ENCODE data around the gene LAMA4.

Gene LAMA4

DNA sequence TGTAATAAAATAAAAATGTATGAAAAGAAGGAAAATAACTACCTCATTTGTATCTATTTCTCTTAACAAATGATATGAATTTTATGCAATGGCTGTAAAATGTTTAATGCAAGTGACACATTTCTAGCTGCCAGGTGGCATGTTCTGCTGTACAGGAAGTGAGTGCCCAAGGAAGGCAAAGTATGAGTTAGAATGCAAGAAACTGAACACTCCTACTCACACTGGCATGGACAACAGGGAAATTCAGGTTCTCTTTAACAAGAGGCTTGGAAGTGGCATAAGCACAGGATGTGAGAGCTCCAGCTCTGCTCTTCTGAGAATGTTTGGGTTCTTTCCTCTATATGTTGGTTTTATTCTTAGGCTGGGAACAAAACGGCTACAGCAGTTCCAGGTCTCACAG lies 20.4 kb upstream of the LAMA4 start:
- no peaks in the 10 kb centered on the region for H3K27me3 ChIP-seq (ENCODE audit: control insufficient read depth in 1 of 2, insufficient read depth in 2 of 2, low read length in 2 of 2)
- no peaks in the 10 kb centered on the region for H3K9me3 ChIP-seq (ENCODE audit: control insufficient read depth in 2 of 2, low read length in 2 of 2)
- H3K36me3 ChIP-seq (ENCODE audit: control insufficient read depth in 2 of 2, insufficient read depth in 2 of 2, low read length in 2 of 2) = no peaks in the 10 kb centered on the region
- no peak overlapping the region for H3K27ac ChIP-seq (ENCODE audit: low read length)
- no peak overlapping the region for H3K4me3 ChIP-seq (ENCODE audit: low read length in 2 of 2)
- no peak overlapping the region for H3K9ac ChIP-seq (ENCODE audit: low read length in 2 of 2)
- peaks cover 19% of the 10 kb centered on the region for H3K4me1 ChIP-seq (ENCODE audit: control insufficient read depth, insufficient read depth, low read length)

DNA sequence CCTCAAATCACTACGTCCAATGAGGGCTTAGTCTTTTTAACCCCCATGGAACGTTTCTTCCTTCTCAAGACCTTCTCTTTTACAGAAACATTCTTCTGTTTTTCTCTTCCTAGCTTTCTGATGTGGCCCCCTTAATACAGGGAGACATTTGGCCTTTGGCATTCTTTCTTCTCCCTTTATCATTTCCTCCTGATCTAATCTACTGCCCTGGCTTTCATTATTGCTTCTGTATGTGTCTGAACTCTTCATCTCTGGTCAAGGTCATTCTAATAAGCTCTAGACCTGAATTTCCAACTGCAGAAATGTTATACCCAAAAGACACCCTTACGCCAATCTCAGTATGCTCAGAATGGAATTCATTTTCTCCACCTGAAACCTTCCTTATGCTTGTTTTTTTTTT lies 18.4 kb upstream of the LAMA4 start:
- Histone ChIP-seq H3K27me3 (ENCODE audit: control insufficient read depth in 1 of 2, insufficient read depth in 2 of 2, low read length in 2 of 2) (no peaks in the 10 kb centered on the region), H3K27ac (ENCODE audit: low read length) (no peak overlapping the region)

DNA sequence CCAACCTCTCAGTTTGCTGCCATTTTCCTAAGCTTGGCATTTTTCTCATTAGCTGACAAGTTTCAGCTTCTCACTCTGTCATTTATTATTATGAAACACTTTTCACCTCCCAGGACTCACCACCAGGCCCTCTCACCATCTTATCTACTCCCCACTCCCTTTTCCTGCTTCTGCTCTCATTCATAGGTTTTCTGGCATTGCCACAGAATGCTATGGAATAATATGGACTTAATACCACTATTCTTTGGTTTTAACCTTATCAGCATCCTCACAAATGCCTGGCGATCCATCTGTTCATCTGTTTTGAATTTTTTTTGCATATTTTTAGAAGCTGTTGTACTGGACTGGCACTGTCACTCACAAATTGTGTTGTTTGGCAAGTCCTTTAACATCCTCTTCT lies 16.4 kb upstream of the LAMA4 start:
- H3K27ac ChIP-seq (ENCODE audit: low read length) = no peak overlapping the region
- no peaks in the 10 kb centered on the region for H3K27me3 ChIP-seq (ENCODE audit: control insufficient read depth in 1 of 2, insufficient read depth in 2 of 2, low read length in 2 of 2)
- H3K4me1 ChIP-seq (ENCODE audit: control insufficient read depth, insufficient read depth, low read length) = peaks cover 20% of the 10 kb centered on the region
- H3K36me3 ChIP-seq (ENCODE audit: control insufficient read depth in 2 of 2, insufficient read depth in 2 of 2, low read length in 2 of 2) = no peaks in the 10 kb centered on the region
- H3K9ac ChIP-seq (ENCODE audit: low read length in 2 of 2) = no peak overlapping the region
- H3K9me3 ChIP-seq (ENCODE audit: control insufficient read depth in 2 of 2, low read length in 2 of 2) = no peaks in the 10 kb centered on the region
- no peak overlapping the region for H3K4me3 ChIP-seq (ENCODE audit: low read length in 2 of 2)

More for the DNA sequence above, 18.4 kb upstream of the LAMA4 start:
- no peaks in the 10 kb centered on the region for H3K9me3 ChIP-seq (ENCODE audit: control insufficient read depth in 2 of 2, low read length in 2 of 2)
- no peaks in the 10 kb centered on the region for H3K36me3 ChIP-seq (ENCODE audit: control insufficient read depth in 2 of 2, insufficient read depth in 2 of 2, low read length in 2 of 2)
- no peak overlapping the region for H3K9ac ChIP-seq (ENCODE audit: low read length in 2 of 2)
- no peak overlapping the region for H3K4me3 ChIP-seq (ENCODE audit: low read length in 2 of 2)
- peaks cover 20% of the 10 kb centered on the region for H3K4me1 ChIP-seq (ENCODE audit: control insufficient read depth, insufficient read depth, low read length)

DNA sequence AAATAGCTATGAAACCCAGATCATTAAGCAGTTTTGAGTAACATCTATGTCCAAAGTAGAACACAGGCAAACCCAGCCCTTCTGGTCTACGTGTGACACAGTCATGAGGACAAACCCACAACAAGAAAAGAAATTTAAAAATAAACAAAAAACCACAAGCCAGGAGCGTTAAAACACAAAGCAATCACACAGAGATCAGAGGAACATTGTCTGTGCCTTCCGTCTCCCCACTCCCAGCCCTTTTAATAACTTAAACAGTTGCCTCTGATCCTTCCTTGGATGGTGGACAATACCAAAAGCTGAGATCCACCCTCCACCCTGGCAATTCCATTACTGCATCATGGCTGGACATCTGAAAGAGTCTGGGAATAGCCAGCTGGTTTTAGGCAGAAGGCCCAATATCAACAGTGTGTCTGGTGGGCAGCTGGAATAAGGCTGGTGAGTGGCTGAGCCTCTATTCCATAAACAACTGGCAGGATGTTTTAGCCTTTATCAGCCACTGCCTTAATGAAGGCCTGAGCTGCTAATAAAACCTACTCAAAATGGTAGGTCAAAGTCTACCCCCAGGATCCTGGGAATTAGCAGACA lies 15.7 kb upstream of the LAMA4 start:
- Histone ChIP-seq H3K27me3 (ENCODE audit: control insufficient read depth in 1 of 2, insufficient read depth in 2 of 2, low read length in 2 of 2) (no peaks in the 10 kb centered on the region), H3K9me3 (ENCODE audit: control insufficient read depth in 2 of 2, low read length in 2 of 2) (no peaks in the 10 kb centered on the region), H3K36me3 (ENCODE audit: control insufficient read depth in 2 of 2, insufficient read depth in 2 of 2, low read length in 2 of 2) (no peaks in the 10 kb centered on the region), H3K4me1 (ENCODE audit: control insufficient read depth, insufficient read depth, low read length) (peaks cover 20% of the 10 kb centered on the region), H3K4me3 (ENCODE audit: low read length in 2 of 2) (no peak overlapping the region), H3K9ac (ENCODE audit: low read length in 2 of 2) (no peak overlapping the region), H3K27ac (ENCODE audit: low read length) (no peak overlapping the region)

DNA sequence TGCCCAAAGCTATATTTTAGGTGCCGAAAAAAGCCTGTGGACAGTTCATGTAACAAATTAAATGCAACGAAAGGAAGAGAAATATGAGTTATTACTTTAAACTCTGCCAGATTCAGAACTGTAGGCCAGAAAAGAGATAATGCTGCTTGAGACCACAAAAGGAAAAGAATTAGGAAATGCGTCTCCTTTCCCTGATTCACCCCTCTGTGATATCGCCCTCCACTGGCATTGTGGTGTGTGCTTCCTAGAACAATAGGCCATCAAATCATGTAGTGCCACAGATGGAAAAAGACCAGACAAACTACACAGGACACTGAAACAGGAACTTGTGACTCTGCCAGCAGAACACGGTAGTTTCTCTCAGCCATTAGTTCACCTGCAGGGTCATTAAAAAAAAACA lies 14.7 kb upstream of the LAMA4 start:
- Histone ChIP-seq H3K27ac (ENCODE audit: low read length) (peak overlapping the region; percentile 87), H3K9me3 (ENCODE audit: control insufficient read depth in 2 of 2, low read length in 2 of 2) (no peaks in the 10 kb centered on the region), H3K4me1 (ENCODE audit: control insufficient read depth, insufficient read depth, low read length) (peaks cover 20% of the 10 kb centered on the region), H3K36me3 (ENCODE audit: control insufficient read depth in 2 of 2, insufficient read depth in 2 of 2, low read length in 2 of 2) (no peaks in the 10 kb centered on the region), H3K9ac (ENCODE audit: low read length in 2 of 2) (peak overlapping the region in 1 of 2 donors; percentile 19), H3K4me3 (ENCODE audit: low read length in 2 of 2) (peak overlapping the region; percentile 23 to 35), H3K27me3 (ENCODE audit: control insufficient read depth in 1 of 2, insufficient read depth in 2 of 2, low read length in 2 of 2) (no peaks in the 10 kb centered on the region)

- no peaks in the 10 kb centered on the region for H3K9me3 ChIP-seq (ENCODE audit: control insufficient read depth in 2 of 2, low read length in 2 of 2)
- peaks cover 20% of the 10 kb centered on the region for H3K4me1 ChIP-seq (ENCODE audit: control insufficient read depth, insufficient read depth, low read length)
- no peaks in the 10 kb centered on the region for H3K36me3 ChIP-seq (ENCODE audit: control insufficient read depth in 2 of 2, insufficient read depth in 2 of 2, low read length in 2 of 2)
- H3K27ac ChIP-seq (ENCODE audit: low read length) = peak overlapping the region; percentile 87
- peak overlapping the region; percentile 23 to 35 for H3K4me3 ChIP-seq (ENCODE audit: low read length in 2 of 2)
- no peaks in the 10 kb centered on the region for H3K27me3 ChIP-seq (ENCODE audit: control insufficient read depth in 1 of 2, insufficient read depth in 2 of 2, low read length in 2 of 2)
- peak overlapping the region; percentile 19 to 55 for H3K9ac ChIP-seq (ENCODE audit: low read length in 2 of 2)
Observed at GRCh38 chr6:112268654-112269053, 14.3 kb upstream of the LAMA4 start.

DNA sequence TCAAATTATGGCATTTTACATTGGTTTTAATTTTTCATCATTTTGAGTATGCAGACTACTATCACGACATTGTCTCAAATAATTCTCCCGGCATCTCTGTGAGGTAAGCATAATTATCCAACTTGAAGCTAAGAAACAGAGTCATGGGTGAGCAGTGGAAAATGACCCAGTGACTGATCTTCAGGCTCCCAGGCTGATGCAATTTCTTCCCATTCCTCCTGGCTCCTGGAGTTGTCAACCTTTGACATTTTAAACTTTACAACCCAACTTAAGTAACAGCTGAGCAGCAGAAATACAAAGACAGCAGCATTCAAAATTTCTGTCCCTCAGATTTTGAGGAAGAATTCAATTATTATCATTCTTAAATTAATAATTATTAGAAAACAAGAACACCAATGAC lies 13.7 kb upstream of the LAMA4 start:
- no peaks in the 10 kb centered on the region for H3K27me3 ChIP-seq (ENCODE audit: control insufficient read depth in 1 of 2, insufficient read depth in 2 of 2, low read length in 2 of 2)
- no peak overlapping the region for H3K4me3 ChIP-seq (ENCODE audit: low read length in 2 of 2)
- H3K9ac ChIP-seq (ENCODE audit: low read length in 2 of 2) = no peak overlapping the region
- peak overlapping the region; percentile 87 for H3K27ac ChIP-seq (ENCODE audit: low read length)
- no peaks in the 10 kb centered on the region for H3K9me3 ChIP-seq (ENCODE audit: control insufficient read depth in 2 of 2, low read length in 2 of 2)
- H3K4me1 ChIP-seq (ENCODE audit: control insufficient read depth, insufficient read depth, low read length) = peaks cover 20% of the 10 kb centered on the region
- no peaks in the 10 kb centered on the region for H3K36me3 ChIP-seq (ENCODE audit: control insufficient read depth in 2 of 2, insufficient read depth in 2 of 2, low read length in 2 of 2)

DNA sequence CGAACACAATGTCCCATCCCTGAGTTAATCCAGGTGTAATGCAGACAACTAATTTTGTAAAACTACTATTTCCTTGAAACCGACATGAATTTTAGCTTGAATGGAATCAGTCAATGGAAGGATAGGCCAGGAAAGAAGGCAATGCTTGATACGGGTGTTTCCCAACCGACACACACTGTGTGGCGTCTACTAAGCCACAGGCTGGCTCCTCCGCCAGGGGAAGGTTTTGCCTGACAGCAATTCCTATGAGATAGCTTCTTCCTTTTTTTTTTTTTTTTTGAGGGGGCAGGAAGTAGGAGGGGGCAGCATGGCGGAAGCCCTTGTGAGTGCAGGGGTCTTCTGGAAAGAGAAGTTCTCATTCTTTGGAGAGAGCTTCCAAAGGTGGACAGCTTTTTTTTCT lies 12.0 kb upstream of the LAMA4 start:
- Histone ChIP-seq H3K9ac (ENCODE audit: low read length in 2 of 2) (no peak overlapping the region), H3K36me3 (ENCODE audit: control insufficient read depth in 2 of 2, insufficient read depth in 2 of 2, low read length in 2 of 2) (no peaks in the 10 kb centered on the region), H3K4me3 (ENCODE audit: low read length in 2 of 2) (no peak overlapping the region), H3K27me3 (ENCODE audit: control insufficient read depth in 1 of 2, insufficient read depth in 2 of 2, low read length in 2 of 2) (no peaks in the 10 kb centered on the region), H3K27ac (ENCODE audit: low read length) (no peak overlapping the region), H3K9me3 (ENCODE audit: control insufficient read depth in 2 of 2, low read length in 2 of 2) (no peaks in the 10 kb centered on the region), H3K4me1 (ENCODE audit: control insufficient read depth, insufficient read depth, low read length) (peaks cover 20% of the 10 kb centered on the region)

GRCh38 chr6:112259337-112259675 lies 4.9 kb upstream of the LAMA4 start:
- no peak overlapping the region for H3K4me3 ChIP-seq (ENCODE audit: low read length in 2 of 2)
- H3K9ac ChIP-seq (ENCODE audit: low read length in 2 of 2) = no peak overlapping the region
- peaks cover 9% of the 10 kb centered on the region for H3K4me1 ChIP-seq (ENCODE audit: control insufficient read depth, insufficient read depth, low read length)
- no peak overlapping the region for H3K27ac ChIP-seq (ENCODE audit: low read length)
- H3K36me3 ChIP-seq (ENCODE audit: control insufficient read depth in 2 of 2, insufficient read depth in 2 of 2, low read length in 2 of 2) = no peaks in the 10 kb centered on the region
- H3K9me3 ChIP-seq (ENCODE audit: control insufficient read depth in 2 of 2, low read length in 2 of 2) = no peaks in the 10 kb centered on the region
- no peaks in the 10 kb centered on the region for H3K27me3 ChIP-seq (ENCODE audit: control insufficient read depth in 1 of 2, insufficient read depth in 2 of 2, low read length in 2 of 2)

DNA sequence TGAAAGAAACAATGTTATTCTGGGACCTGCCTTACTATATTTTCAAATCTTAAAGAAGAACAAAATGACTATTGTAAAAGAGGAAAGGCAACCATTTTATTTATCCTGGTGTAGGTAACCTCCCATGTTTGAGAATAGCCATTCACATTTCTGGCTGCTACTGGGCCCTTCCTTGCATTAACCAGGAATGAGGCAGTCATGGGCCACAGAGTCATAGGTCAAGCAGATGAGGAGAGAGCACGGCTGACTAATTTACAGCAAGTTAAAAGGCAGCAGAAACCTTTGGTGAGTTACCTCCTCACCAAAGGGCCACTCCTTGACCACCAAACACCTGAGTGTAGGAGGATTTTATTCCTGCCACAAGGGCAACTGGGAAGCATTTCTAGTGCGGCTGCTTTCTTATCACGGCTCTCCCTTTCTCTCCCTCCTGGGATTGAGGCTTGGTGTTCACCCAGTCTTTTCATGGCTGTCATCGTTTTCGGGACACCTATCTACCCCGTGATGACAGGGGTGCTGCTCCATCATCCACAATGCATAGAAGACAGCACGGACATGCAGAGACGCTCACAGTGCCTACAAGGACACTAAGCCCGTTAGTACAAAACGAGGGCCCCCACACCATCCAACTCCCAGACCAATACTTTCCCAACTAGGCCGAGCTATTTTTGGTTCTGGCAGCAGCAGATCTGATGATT lies 4.4 kb upstream of the LAMA4 start:
- Histone ChIP-seq H3K27ac (ENCODE audit: low read length) (no peak overlapping the region), H3K9me3 (ENCODE audit: control insufficient read depth in 2 of 2, low read length in 2 of 2) (no peaks in the 10 kb centered on the region), H3K36me3 (ENCODE audit: control insufficient read depth in 2 of 2, insufficient read depth in 2 of 2, low read length in 2 of 2) (no peaks in the 10 kb centered on the region), H3K27me3 (ENCODE audit: control insufficient read depth in 1 of 2, insufficient read depth in 2 of 2, low read length in 2 of 2) (no peaks in the 10 kb centered on the region), H3K4me1 (ENCODE audit: control insufficient read depth, insufficient read depth, low read length) (peaks cover 10% of the 10 kb centered on the region), H3K9ac (ENCODE audit: low read length in 2 of 2) (no peak overlapping the region), H3K4me3 (ENCODE audit: low read length in 2 of 2) (no peak overlapping the region)

DNA sequence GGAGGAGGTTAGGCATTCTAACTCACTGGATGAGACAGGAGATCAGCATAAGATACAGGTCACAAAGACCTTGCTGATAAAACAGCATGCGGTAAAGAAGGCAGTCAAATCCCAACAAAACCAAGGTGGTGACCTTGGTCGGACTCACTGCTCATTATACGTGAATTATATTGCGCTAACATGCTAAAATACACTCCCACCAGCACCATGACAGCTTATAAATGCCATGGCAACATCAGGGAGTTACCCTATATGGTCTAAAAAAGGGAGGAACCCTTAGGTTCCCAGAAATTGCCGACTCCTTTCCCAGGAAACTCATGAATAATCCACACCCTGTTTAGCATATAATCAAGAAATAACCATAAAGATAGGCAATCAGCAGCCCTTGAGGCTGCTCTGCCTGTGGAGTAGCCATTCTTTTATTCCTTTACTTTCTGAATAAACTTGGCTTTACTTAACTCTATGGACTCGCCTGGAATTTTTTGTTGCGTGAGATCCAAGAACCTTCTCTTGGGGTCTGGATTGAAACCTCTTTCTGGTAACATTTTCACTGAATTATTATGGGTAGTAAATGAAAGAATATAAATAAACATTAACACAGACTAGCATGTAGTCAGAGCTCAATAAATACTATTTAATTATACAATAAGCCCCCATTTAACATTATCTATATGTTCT lies 3.0 kb upstream of the LAMA4 start:
- Histone ChIP-seq H3K9ac (ENCODE audit: low read length in 2 of 2) (no peak overlapping the region), H3K27me3 (ENCODE audit: control insufficient read depth in 1 of 2, insufficient read depth in 2 of 2, low read length in 2 of 2) (no peaks in the 10 kb centered on the region), H3K36me3 (ENCODE audit: control insufficient read depth in 2 of 2, insufficient read depth in 2 of 2, low read length in 2 of 2) (no peaks in the 10 kb centered on the region), H3K4me1 (ENCODE audit: control insufficient read depth, insufficient read depth, low read length) (peaks cover 13% of the 10 kb centered on the region), H3K27ac (ENCODE audit: low read length) (no peak overlapping the region), H3K4me3 (ENCODE audit: low read length in 2 of 2) (no peak overlapping the region), H3K9me3 (ENCODE audit: control insufficient read depth in 2 of 2, low read length in 2 of 2) (no peaks in the 10 kb centered on the region)
